ENCODE measurements around the gene ZNF236. TPM values are rescaled to one million over a fixed set of nuclear protein-coding genes. Genes with fewer than 3 reads are reported as not detected.

The ZNF236 gene
- total RNA-seq, 2 experiments from 2014 or later = 25.7 to 27.9 TPM

- CTCF ChIA-PET = interaction anchor here (0.6 to 3.3 kb wide), 9 partner anchors 13 to 849 kb away, joined by 3 to 27 read pairs (median 3); no protein-coding TSS in a partner anchor
- peak; percentile 92 for TF ChIP-seq CTCF (IDR thresholded peaks at IDR 0.05)
- Mint-ChIP-seq H3K36me3 (ENCODE audit: low read depth) (no peaks in the 10 kb centered on the region), H3K4me3 (no peak overlapping the region), H3K27ac (no peak overlapping the region), H3K27me3 (peaks cover 7% of the 10 kb centered on the region), H3K4me1 (ENCODE audit: low read depth) (peaks cover 15% of the 10 kb centered on the region), H3K9me3 (no peaks in the 10 kb centered on the region)
- H3K36me3 ChIP-seq (ENCODE audit: insufficient read depth, low read length) = no peaks in the 10 kb centered on the region
- H3K27me3 ChIP-seq (ENCODE audit: control insufficient read depth in 1 of 2, insufficient read depth in 2 of 2, low read length in 2 of 2) = peaks cover 0 to 10% of the 10 kb centered on the region in 2 experiments
- H3K4me3 ChIP-seq (ENCODE audit: low read length) = no peak overlapping the region
- DNase-seq (peak in 10 of 14 experiments; percentile 20 to 73 (median 39)), ATAC-seq (ENCODE audit: poor library complexity) (peak; percentile 72)
- H3K27ac ChIP-seq (ENCODE audit: low read depth in 1 of 2, low read length in 2 of 2) = no peak overlapping the region
- POLR2A ChIA-PET = interaction anchor here (1.4 to 2.7 kb wide), 3 partner anchors 20 to 182 kb away, joined by 4 to 12 read pairs (median 7); partner anchors contain the start of gene ZNF236
- H3K4me1 ChIP-seq (ENCODE audit: insufficient read depth, low read length) = peaks cover 18% of the 10 kb centered on the region
- H3K9me3 ChIP-seq (ENCODE audit: control insufficient read depth in 1 of 2, insufficient read depth in 1 of 2, low read length in 2 of 2) = no peaks in the 10 kb centered on the region
- intact Hi-C loops (cut with DNase I, micrococcal nuclease) = loop anchor here (1.0 to 10.0 kb wide), 9 partner anchors 19 to 900 kb away; no protein-coding TSS in a partner anchor
Observed at GRCh38 chr18:76801567-76802505, 20.5 kb upstream of the ZNF236 start.

GRCh38 chr18:76803413-76803812 lies 18.9 kb upstream of the ZNF236 start:
- H3K9me3 ChIP-seq (ENCODE audit: control insufficient read depth in 1 of 2, insufficient read depth in 1 of 2, low read length in 2 of 2) = no peaks in the 10 kb centered on the region
- no peak for TF ChIP-seq CTCF (IDR thresholded peaks at IDR 0.05)
- DNase-seq = no peak
- ATAC-seq (ENCODE audit: poor library complexity) = peak; percentile 6
- intact Hi-C loops (cut with DNase I, micrococcal nuclease) = loop anchor here (2.0 to 10.0 kb wide), 8 partner anchors 17 to 899 kb away; no protein-coding TSS in a partner anchor
- peaks cover 5% of the 10 kb centered on the region for H3K36me3 ChIP-seq (ENCODE audit: insufficient read depth, low read length)
- H3K27ac ChIP-seq (ENCODE audit: low read depth in 1 of 2, low read length in 2 of 2) = no peak overlapping the region
- Mint-ChIP-seq H3K4me3 (no peak overlapping the region), H3K27me3 (peaks cover 7% of the 10 kb centered on the region), H3K9me3 (no peaks in the 10 kb centered on the region), H3K36me3 (ENCODE audit: low read depth) (peaks cover 8% of the 10 kb centered on the region), H3K27ac (no peak overlapping the region), H3K4me1 (ENCODE audit: low read depth) (peaks cover 15% of the 10 kb centered on the region)
- no peak overlapping the region for H3K4me3 ChIP-seq (ENCODE audit: low read length)
- ChIA-PET POLR2A (interaction anchor here (0.7 to 2.7 kb wide), 4 partner anchors 18 to 404 kb away, joined by 3 to 12 read pairs (median 4); partner anchors contain the start of gene ZNF236), CTCF (interaction anchor here (0.7 to 3.3 kb wide), 7 partner anchors 9 to 179 kb away, joined by 3 to 27 read pairs (median 4); no protein-coding TSS in a partner anchor)
- H3K27me3 ChIP-seq (ENCODE audit: control insufficient read depth in 1 of 2, insufficient read depth in 2 of 2, low read length in 2 of 2) = peaks cover 0 to 10% of the 10 kb centered on the region in 2 experiments
- peaks cover 18% of the 10 kb centered on the region for H3K4me1 ChIP-seq (ENCODE audit: insufficient read depth, low read length)

- CTCF ChIA-PET = interaction anchor here (0.7 to 3.3 kb wide), 7 partner anchors 8 to 179 kb away, joined by 3 to 27 read pairs (median 4); no protein-coding TSS in a partner anchor
Observed at GRCh38 chr18:76803814-76804213, 18.5 kb upstream of the ZNF236 start.

More at GRCh38 chr18:76803814-76804213, 18.5 kb upstream of the ZNF236 start:
- ATAC-seq (ENCODE audit: poor library complexity) (peak; percentile 85), DNase-seq (peak; percentile 52 to 84 (median 68))
- Mint-ChIP-seq H3K4me3 (no peak overlapping the region), H3K9me3 (no peaks in the 10 kb centered on the region), H3K36me3 (ENCODE audit: low read depth) (peaks cover 8% of the 10 kb centered on the region), H3K27me3 (peaks cover 7% of the 10 kb centered on the region), H3K27ac (no peak overlapping the region), H3K4me1 (ENCODE audit: low read depth) (peaks cover 15% of the 10 kb centered on the region)
- peaks cover 18% of the 10 kb centered on the region for H3K4me1 ChIP-seq (ENCODE audit: insufficient read depth, low read length)
- H3K4me3 ChIP-seq (ENCODE audit: low read length) = no peak overlapping the region
- intact Hi-C loops (cut with DNase I, micrococcal nuclease) = loop anchor here (2.0 to 10.0 kb wide), 8 partner anchors 17 to 898 kb away; no protein-coding TSS in a partner anchor
- TF ChIP-seq CTCF (IDR thresholded peaks at IDR 0.05) = peak; percentile 87
- peaks cover 5% of the 10 kb centered on the region for H3K36me3 ChIP-seq (ENCODE audit: insufficient read depth, low read length)
- H3K9me3 ChIP-seq (ENCODE audit: control insufficient read depth in 1 of 2, insufficient read depth in 1 of 2, low read length in 2 of 2) = no peaks in the 10 kb centered on the region
- POLR2A ChIA-PET = interaction anchor here (1.0 to 2.7 kb wide), 3 partner anchors 18 to 405 kb away, joined by 3 to 12 read pairs (median 6); partner anchors contain the start of gene ZNF236
- H3K27me3 ChIP-seq (ENCODE audit: control insufficient read depth in 1 of 2, insufficient read depth in 2 of 2, low read length in 2 of 2) = peaks cover 0 to 10% of the 10 kb centered on the region in 2 experiments
- no peak overlapping the region for H3K27ac ChIP-seq (ENCODE audit: low read depth in 1 of 2, low read length in 2 of 2)
